Activated naive CD8-positive, alpha-beta T cell treated with anti-CD3 and anti-CD28 coated beads, Interleukin-2, amount 50 U/mL, for 24 hours (primary cell): ENCODE results near the gene S100A4.
"Not testable (repeated sequence)": the region's sequence is repeated elsewhere in the genome, so short reads cannot be mapped to it uniquely, and the experiment has no call there.

Experiments used
- ATAC-seq: fragments of 150-1000 bp; cut with Tn5 transposase; one replicate; pipeline ENCODE4 v1.10.0; 2021
- DNase-seq: peaks from one replicate; pipeline ENCODE4 v3.0.0; 2021
- H3K27ac Mint-ChIP-seq: one replicate; pipeline ENCODE4 v1.8.0; 2021; ENCODE audit warnings: mild to moderate bottlenecking, mixed read lengths
- H3K27me3 Mint-ChIP-seq: one replicate; pipeline ENCODE4 v1.8.0; 2021; ENCODE audit warnings: mixed read lengths
- H3K36me3 Mint-ChIP-seq: one replicate; pipeline ENCODE4 v1.8.0; 2021; ENCODE audit warnings: low read depth, mixed read lengths
- H3K4me1 Mint-ChIP-seq: one replicate; pipeline ENCODE4 v1.8.0; 2021; ENCODE audit warnings: mixed read lengths
- H3K4me3 Mint-ChIP-seq: one replicate; pipeline ENCODE4 v1.8.0; 2021; ENCODE audit warnings: mild to moderate bottlenecking, moderate library complexity, mixed read lengths
- H3K9me3 Mint-ChIP-seq: one replicate; pipeline ENCODE4 v1.8.0; 2021; ENCODE audit warnings: mixed read lengths

Gene S100A4

GRCh38 chr1:153520818-153521476 is 24.7 kb downstream of the S100A4 start:
- DNase-seq (no peak), ATAC-seq (no peak)
- peaks cover 5% of the 10 kb centered on the region for H3K4me1 Mint-ChIP-seq
- no peak overlapping the region for H3K27ac Mint-ChIP-seq
- H3K27me3 Mint-ChIP-seq = no peaks in the 10 kb centered on the region
- no peaks in the 10 kb centered on the region for H3K36me3 Mint-ChIP-seq
- no peaks in the 10 kb centered on the region for H3K9me3 Mint-ChIP-seq
- H3K4me3 Mint-ChIP-seq = no peak overlapping the region

- ATAC-seq, H3K4me1 Mint-ChIP-seq, H3K4me3 Mint-ChIP-seq, H3K27ac Mint-ChIP-seq, H3K9me3 Mint-ChIP-seq, DNase-seq, H3K36me3 Mint-ChIP-seq, H3K27me3 Mint-ChIP-seq: not testable (repeated sequence)
Measured at GRCh38 chr1:153520137-153520691, 25.4 kb downstream of the S100A4 start.

- ATAC-seq (no peak), DNase-seq (no peak)
- Mint-ChIP-seq H3K36me3 (no peaks in the 10 kb centered on the region), H3K27ac (no peak overlapping the region), H3K4me1 (peaks cover 5% of the 10 kb centered on the region), H3K9me3 (no peaks in the 10 kb centered on the region), H3K27me3 (no peaks in the 10 kb centered on the region), H3K4me3 (no peak overlapping the region)
Measured at GRCh38 chr1:153519242-153519641, 26.4 kb downstream of the S100A4 start.

- ATAC-seq (no peak), DNase-seq (no peak)
- Mint-ChIP-seq H3K27me3 (peaks cover 1% of the 10 kb centered on the region), H3K36me3 (no peaks in the 10 kb centered on the region), H3K4me3 (no peak overlapping the region), H3K4me1 (peaks cover 13% of the 10 kb centered on the region), H3K27ac (no peak overlapping the region), H3K9me3 (no peaks in the 10 kb centered on the region)
Measured at GRCh38 chr1:153515504-153516394, 29.9 kb downstream of the S100A4 start.

- DNase-seq (no peak), ATAC-seq (no peak)
- H3K4me1 Mint-ChIP-seq = peaks cover 15% of the 10 kb centered on the region
- peaks cover 1% of the 10 kb centered on the region for H3K27me3 Mint-ChIP-seq
- H3K9me3 Mint-ChIP-seq = no peaks in the 10 kb centered on the region
- no peak overlapping the region for H3K27ac Mint-ChIP-seq
- no peaks in the 10 kb centered on the region for H3K36me3 Mint-ChIP-seq
- H3K4me3 Mint-ChIP-seq = no peak overlapping the region
Measured at GRCh38 chr1:153513666-153514065, 31.9 kb downstream of the S100A4 start.

- Mint-ChIP-seq H3K9me3 (no peaks in the 10 kb centered on the region), H3K27me3 (peaks cover 1% of the 10 kb centered on the region), H3K4me3 (no peak overlapping the region), H3K36me3 (no peaks in the 10 kb centered on the region), H3K27ac (no peak overlapping the region), H3K4me1 (peaks cover 15% of the 10 kb centered on the region)
- ATAC-seq (no peak), DNase-seq (no peak)
Measured at GRCh38 chr1:153513023-153513422, 32.6 kb downstream of the S100A4 start.

GRCh38 chr1:153510984-153511410 is 34.6 kb downstream of the S100A4 start:
- Mint-ChIP-seq H3K9me3 (no peaks in the 10 kb centered on the region), H3K36me3 (no peaks in the 10 kb centered on the region), H3K4me1 (peaks cover 15% of the 10 kb centered on the region), H3K27me3 (peaks cover 1% of the 10 kb centered on the region), H3K4me3 (no peak overlapping the region), H3K27ac (peak overlapping the region; percentile 89)
- DNase-seq = peak; percentile 90
- ATAC-seq = peak; percentile 86

- H3K9me3 Mint-ChIP-seq = no peaks in the 10 kb centered on the region
- H3K4me1 Mint-ChIP-seq = peaks cover 16% of the 10 kb centered on the region
- H3K36me3 Mint-ChIP-seq = no peaks in the 10 kb centered on the region
- H3K27me3 Mint-ChIP-seq = peaks cover 1% of the 10 kb centered on the region
- ATAC-seq (peak; percentile 46), DNase-seq (peak; percentile 80)
- no peak overlapping the region for H3K27ac Mint-ChIP-seq
- no peak overlapping the region for H3K4me3 Mint-ChIP-seq
Measured at GRCh38 chr1:153509729-153510354, 35.8 kb downstream of the S100A4 start.

- no peak overlapping the region for H3K4me3 Mint-ChIP-seq
- H3K27me3 Mint-ChIP-seq = peaks cover 1% of the 10 kb centered on the region
- H3K9me3 Mint-ChIP-seq = no peaks in the 10 kb centered on the region
- no peaks in the 10 kb centered on the region for H3K36me3 Mint-ChIP-seq
- DNase-seq (no peak), ATAC-seq (no peak)
- no peak overlapping the region for H3K27ac Mint-ChIP-seq
- peaks cover 19% of the 10 kb centered on the region for H3K4me1 Mint-ChIP-seq
Measured at GRCh38 chr1:153509036-153509435, 36.6 kb downstream of the S100A4 start.

- no peak overlapping the region for H3K27ac Mint-ChIP-seq
- peaks cover 1% of the 10 kb centered on the region for H3K27me3 Mint-ChIP-seq
- H3K4me1 Mint-ChIP-seq = peaks cover 18% of the 10 kb centered on the region
- H3K9me3 Mint-ChIP-seq = no peaks in the 10 kb centered on the region
- ATAC-seq (no peak), DNase-seq (no peak)
- no peak overlapping the region for H3K4me3 Mint-ChIP-seq
- no peaks in the 10 kb centered on the region for H3K36me3 Mint-ChIP-seq
Measured at GRCh38 chr1:153507926-153508583, 37.6 kb downstream of the S100A4 start.

GRCh38 chr1:153506831-153507413 is 38.7 kb downstream of the S100A4 start:
- Mint-ChIP-seq H3K9me3 (no peaks in the 10 kb centered on the region), H3K4me3 (no peak overlapping the region), H3K36me3 (no peaks in the 10 kb centered on the region), H3K4me1 (peaks cover 17% of the 10 kb centered on the region), H3K27me3 (peaks cover under 1% of the 10 kb centered on the region), H3K27ac (no peak overlapping the region)
- no peak for DNase-seq
- ATAC-seq = no peak

- no peak for DNase-seq
- Mint-ChIP-seq H3K4me1 (peaks cover 13% of the 10 kb centered on the region), H3K27me3 (no peaks in the 10 kb centered on the region), H3K4me3 (no peak overlapping the region), H3K36me3 (no peaks in the 10 kb centered on the region), H3K9me3 (no peaks in the 10 kb centered on the region), H3K27ac (peak overlapping the region; percentile 41)
- ATAC-seq = no peak
Measured at GRCh38 chr1:153506386-153506785, 39.2 kb downstream of the S100A4 start.

GRCh38 chr1:153505576-153505975 is 40.0 kb downstream of the S100A4 start:
- Mint-ChIP-seq H3K36me3 (no peaks in the 10 kb centered on the region), H3K4me1 (peaks cover 5% of the 10 kb centered on the region), H3K27ac (no peak overlapping the region), H3K9me3 (no peaks in the 10 kb centered on the region), H3K27me3 (peaks cover 3% of the 10 kb centered on the region), H3K4me3 (no peak overlapping the region)
- no peak for DNase-seq
- no peak for ATAC-seq

GRCh38 chr1:153503766-153504165 is 41.8 kb downstream of the S100A4 start:
- Mint-ChIP-seq H3K9me3 (no peaks in the 10 kb centered on the region), H3K4me3 (no peak overlapping the region), H3K27me3 (peaks cover 15% of the 10 kb centered on the region), H3K36me3 (no peaks in the 10 kb centered on the region), H3K27ac (no peak overlapping the region), H3K4me1 (peaks cover 5% of the 10 kb centered on the region)
- DNase-seq (no peak), ATAC-seq (no peak)
